H9 (cell line): ENCODE results near the gene ZNF618. TPM values are rescaled to one million over a fixed set of nuclear protein-coding genes. Genes with fewer than 3 reads are reported as not detected.

ENCODE experiments used
- DNase-seq: peaks from one replicate; pipeline ENCODE4 v3.0.0-alpha.2; 2017
- H2AFZ ChIP-seq: one replicate; pipeline ENCODE4 v1.6.1; 2013; ENCODE audit warnings: mild to moderate bottlenecking, low read length, control low read depth, moderate library complexity
- H2AK5ac ChIP-seq: 2 replicates; pipeline ENCODE4 v1.6.1; 2013; ENCODE audit warnings: low read length, control low read depth, mixed read lengths; ENCODE audit not compliant: insufficient read length
- H2BK120ac ChIP-seq: one replicate; pipeline ENCODE4 v1.6.1; 2013; ENCODE audit warnings: low read depth, mild to moderate bottlenecking, low read length, control low read depth, inconsistent platforms; ENCODE audit not compliant: poor library complexity, severe bottlenecking
- H2BK12ac ChIP-seq: 2 replicates; pipeline ENCODE4 v1.6.1; 2013; ENCODE audit warnings: low read length, control low read depth, mixed read lengths, low read depth; ENCODE audit not compliant: insufficient read length
- H2BK15ac ChIP-seq: 2 replicates; pipeline ENCODE4 v1.6.1; 2013; ENCODE audit warnings: low read depth, low read length, control low read depth
- H2BK20ac ChIP-seq: one replicate; pipeline ENCODE4 v1.6.1; 2013; ENCODE audit warnings: low read depth, mild to moderate bottlenecking, low read length, control low read depth, inconsistent platforms; ENCODE audit not compliant: poor library complexity, severe bottlenecking
- H2BK5ac ChIP-seq: 2 replicates; pipeline ENCODE4 v1.6.1; 2013; ENCODE audit warnings: low read length, control low read depth, mixed read lengths; ENCODE audit not compliant: insufficient read length
- H3K14ac ChIP-seq: 2 replicates; pipeline ENCODE4 v1.6.1; 2013; ENCODE audit warnings: low read length, control low read depth; ENCODE audit not compliant: insufficient read depth
- H3K18ac ChIP-seq: 2 replicates; pipeline ENCODE4 v1.6.1; 2013; ENCODE audit warnings: low read depth, mild to moderate bottlenecking, mixed read lengths, low read length, control low read depth; ENCODE audit not compliant: insufficient read length
- H3K23ac ChIP-seq: 2 replicates; pipeline ENCODE4 v1.6.1; 2013; ENCODE audit warnings: low read length, control low read depth, mixed read lengths, low read depth; ENCODE audit not compliant: insufficient read length
- H3K23me2 ChIP-seq: 2 replicates; pipeline ENCODE4 v1.6.1; 2013; ENCODE audit warnings: low read depth, mild to moderate bottlenecking, mixed read lengths, low read length, control low read depth; ENCODE audit not compliant: insufficient read length, poor library complexity, severe bottlenecking
- H3K27ac ChIP-seq: 2 replicates; pipeline ENCODE4 v1.5.1; 2013; ENCODE audit warnings: low read length, control low read depth, mixed read lengths, low read depth; ENCODE audit not compliant: insufficient read length
- H3K27me3 ChIP-seq: 2 replicates; pipeline ENCODE4 v1.6.1; 2013; ENCODE audit warnings: low read length, control low read depth, inconsistent platforms; ENCODE audit not compliant: insufficient read depth
- H3K4ac ChIP-seq: 2 replicates; pipeline ENCODE4 v1.6.1; 2013; ENCODE audit warnings: low read depth, mild to moderate bottlenecking, control low read depth, inconsistent platforms, low read length, moderate library complexity
- H3K4me1 ChIP-seq: 2 replicates; pipeline ENCODE4 v1.6.1; 2013; ENCODE audit warnings: low read length, control low read depth, inconsistent platforms; ENCODE audit not compliant: insufficient read depth
- H3K4me2 ChIP-seq: 2 replicates; pipeline ENCODE4 v1.6.1; 2013; ENCODE audit warnings: low read length, control low read depth, mixed read lengths; ENCODE audit not compliant: insufficient read length, insufficient read depth
- H3K56ac ChIP-seq: 2 replicates; pipeline ENCODE4 v1.6.1; 2013; ENCODE audit warnings: low read depth, mild to moderate bottlenecking, mixed read lengths, low read length, control low read depth; ENCODE audit not compliant: insufficient read length
- H3K79me1 ChIP-seq: 2 replicates; pipeline ENCODE4 v1.6.1; 2013; ENCODE audit warnings: low read depth, mild to moderate bottlenecking, moderate library complexity, low read length, control low read depth, inconsistent platforms; ENCODE audit not compliant: insufficient read depth, poor library complexity, severe bottlenecking
- H3K79me2 ChIP-seq: 2 replicates; pipeline ENCODE4 v1.6.1; 2013; ENCODE audit warnings: low read length, control low read depth, inconsistent platforms; ENCODE audit not compliant: insufficient read depth
- H3K9ac ChIP-seq: 2 replicates; pipeline ENCODE4 v1.6.1; 2013; ENCODE audit warnings: low read length, control low read depth, mixed read lengths; ENCODE audit not compliant: insufficient read length; ENCODE audit errors: extremely low read depth
- H3K9me3 ChIP-seq: one replicate; pipeline ENCODE4 v1.6.1; 2013; ENCODE audit warnings: low read depth, low read length, inconsistent platforms; ENCODE audit not compliant: control insufficient read depth
- H3T11ph ChIP-seq: one replicate; pipeline ENCODE4 v1.6.1; 2013; ENCODE audit warnings: mild to moderate bottlenecking, low read length, control low read depth, inconsistent platforms
- H4K20me1 ChIP-seq: one replicate; pipeline ENCODE4 v1.6.1; 2013; ENCODE audit not compliant: control insufficient read depth, insufficient read length, insufficient read depth
- H4K5ac ChIP-seq: 2 replicates; pipeline ENCODE4 v1.6.1; 2013; ENCODE audit warnings: low read depth, mild to moderate bottlenecking, mixed read lengths, low read length, control low read depth; ENCODE audit not compliant: insufficient read length
- H4K8ac ChIP-seq: replicated peaks from 2 replicates; pipeline ENCODE4 v1.6.1; 2013; ENCODE audit warnings: low read length, control low read depth, mixed read lengths, low read depth; ENCODE audit not compliant: insufficient read length
- H4K91ac ChIP-seq: 2 replicates; pipeline ENCODE4 v1.6.1; 2013; ENCODE audit warnings: low read depth, mild to moderate bottlenecking, moderate library complexity, mixed read lengths, low read length, control low read depth; ENCODE audit not compliant: insufficient read length
- H3K27ac Mint-ChIP-seq, 3 experiments: 2 replicates in 2 of 3; 3 replicates in 1 of 3; pipeline ENCODE4 v1.8.0; 2020 to 2021; ENCODE audit warnings: mixed read lengths in 3 of 3, mild to moderate bottlenecking in 1 of 3, moderate library complexity in 1 of 3
- H3K27me3 Mint-ChIP-seq: 2 replicates; pipeline ENCODE4 v1.8.0; 2021; ENCODE audit warnings: low read depth, mild to moderate bottlenecking, moderate library complexity, mixed read lengths
- H3K36me3 Mint-ChIP-seq, 3 experiments: 2 replicates in 2 of 3; 3 replicates in 1 of 3; pipeline ENCODE4 v1.8.0; 2020 to 2021; ENCODE audit warnings: low read depth in 3 of 3, mixed read lengths in 3 of 3; ENCODE audit not compliant: insufficient read depth in 1 of 3
- H3K4me1 Mint-ChIP-seq, 2 experiments: 2 replicates each; pipeline ENCODE4 v1.8.0; 2020; ENCODE audit warnings: mixed read lengths in 2 of 2
- H3K4me3 Mint-ChIP-seq, 2 experiments: 2 replicates in 1 of 2; 3 replicates in 1 of 2; pipeline ENCODE4 v1.8.0; 2020 to 2021; ENCODE audit warnings: mild to moderate bottlenecking in 2 of 2, mixed read lengths in 2 of 2, moderate library complexity in 1 of 2
- H3K9me3 Mint-ChIP-seq, 2 experiments: 2 replicates in 1 of 2; 3 replicates in 1 of 2; pipeline ENCODE4 v1.8.0; 2020; ENCODE audit warnings: mild to moderate bottlenecking in 2 of 2, mixed read lengths in 2 of 2, moderate library complexity in 1 of 2
- CTCF ChIP-seq: fragments of 200-600 bp; sonication (generic); conservative IDR thresholded peaks from 3 replicates; pipeline ENCODE4 v1.8.0; 2021; ENCODE audit warnings: antibody characterized with exemption, mild to moderate bottlenecking
- WGBS: extraction: QIAGEN DNeasy Blood & Tissue Kit; methylation state at CpG from one replicate; pipeline ENCODE4 v1.1.7; 2013; ENCODE audit warnings: missing lambda C conversion rate, low lambda C conversion rate, mixed read lengths; ENCODE audit not compliant: insufficient read length; ENCODE audit errors: extremely low coverage; 5-methylcytosine and 5-hydroxymethylcytosine counted together
- total RNA-seq: library from RNA; stranded (reverse); gene quantifications from 2 replicates; pipeline ENCODE4 v1.2.1, GENCODE V29; 2021

ZNF618 gene
- total RNA-seq, 1 experiment from 2014 or later: 13.6 TPM

- Histone ChIP-seq H4K5ac (no peak overlapping the region), H3K4me2 (no peak overlapping the region), H2BK15ac (no peak overlapping the region), H3K4me1 (no peaks in the 10 kb centered on the region), H4K91ac (no peak overlapping the region), H3K23me2 (no peaks in the 10 kb centered on the region), H4K8ac (no peak overlapping the region), H4K20me1 (no peaks in the 10 kb centered on the region), H2AK5ac (no peak overlapping the region), H2BK12ac (no peak overlapping the region), H3K27ac (no peak overlapping the region), H2AFZ (no peak overlapping the region), H3K9me3 (no peaks in the 10 kb centered on the region), H3T11ph (no peak overlapping the region), H2BK20ac (no peak overlapping the region), H3K23ac (no peak overlapping the region), H3K9ac (no peak overlapping the region), H3K79me1 (no peaks in the 10 kb centered on the region), H3K56ac (no peak overlapping the region), H2BK120ac (no peak overlapping the region), H3K18ac (no peak overlapping the region), H2BK5ac (no peak overlapping the region), H3K14ac (no peak overlapping the region), H3K27me3 (no peaks in the 10 kb centered on the region), H3K79me2 (no peaks in the 10 kb centered on the region), H3K4ac (no peak overlapping the region)
- peak; percentile 20 for DNase-seq
- no peaks in the 10 kb centered on the region for H3K27me3 Mint-ChIP-seq
- no CpG with 5 or more reads among the region's 19 CpGs for WGBS
- no peaks in the 10 kb centered on the region for H3K9me3 Mint-ChIP-seq
- no peak overlapping the region for H3K4me3 Mint-ChIP-seq
- peaks cover 17 to 53% (median 32%) of the 10 kb centered on the region in 3 experiments; a peak in 6 of 7 replicates for H3K36me3 Mint-ChIP-seq
- TF ChIP-seq CTCF: no peak
- peak overlapping the region in 2 of 3 experiments; percentile 64 to 78; a peak in 3 of 7 replicates for H3K27ac Mint-ChIP-seq
- peaks cover 0 to 6% of the 10 kb centered on the region in 2 experiments; a peak in 1 of 4 replicates for H3K4me1 Mint-ChIP-seq
These were observed 156.1 kb downstream of the ZNF618 start for GRCh38 chr9:114031948-114032840.
